ENCODE results near the gene XXYLT1.

The XXYLT1 gene

GRCh38 chr3:195147649-195148080 lies 123.3 kb downstream of the XXYLT1 start:
- peak; percentile 57 for DNase-seq

- no peak for DNase-seq
Observed at GRCh38 chr3:195146131-195146530, 124.8 kb downstream of the XXYLT1 start.

- DNase-seq = no peak
Observed at GRCh38 chr3:195145579-195145978, 125.4 kb downstream of the XXYLT1 start.

- no peak for DNase-seq
Observed at GRCh38 chr3:195143221-195143620, 127.7 kb downstream of the XXYLT1 start.

- no peak for DNase-seq
Observed at GRCh38 chr3:195142519-195142918, 128.4 kb downstream of the XXYLT1 start.

GRCh38 chr3:195140816-195141793 lies 129.9 kb downstream of the XXYLT1 start:
- DNase-seq = no peak

- DNase-seq = no peak
Observed at GRCh38 chr3:195140410-195140809, 130.5 kb downstream of the XXYLT1 start.

GRCh38 chr3:195139876-195140240 lies 131.1 kb downstream of the XXYLT1 start:
- no peak for DNase-seq

GRCh38 chr3:195139091-195139875 lies 131.7 kb downstream of the XXYLT1 start:
- DNase-seq = no peak

- DNase-seq = no peak
Observed at GRCh38 chr3:195137638-195138588, 133.0 kb downstream of the XXYLT1 start.

GRCh38 chr3:195135917-195136316 lies 135.0 kb downstream of the XXYLT1 start:
- DNase-seq = no peak

GRCh38 chr3:195134431-195134830 lies 136.5 kb downstream of the XXYLT1 start:
- DNase-seq = no peak

- DNase-seq = no peak
Observed at GRCh38 chr3:195133462-195133861, 137.5 kb downstream of the XXYLT1 start.

GRCh38 chr3:195133013-195133412 lies 137.9 kb downstream of the XXYLT1 start:
- no peak for DNase-seq

- no peak for DNase-seq
Observed at GRCh38 chr3:195131176-195131575, 139.8 kb downstream of the XXYLT1 start.

- DNase-seq = no peak
Observed at GRCh38 chr3:195129644-195130492, 141.1 kb downstream of the XXYLT1 start.

- no peak for DNase-seq
Observed at GRCh38 chr3:195129072-195129643, 141.8 kb downstream of the XXYLT1 start.

- DNase-seq = no peak
Observed at GRCh38 chr3:195128255-195129071, 142.5 kb downstream of the XXYLT1 start.

GRCh38 chr3:195126056-195126605 lies 144.8 kb downstream of the XXYLT1 start:
- no peak for DNase-seq

GRCh38 chr3:195125646-195126045 lies 145.3 kb downstream of the XXYLT1 start:
- no peak for DNase-seq

All from MV-4-11 (cell line).